GM04504 (cell line): Measurements from ENCODE around the gene FHOD3.

Experiments
- DNase-seq: peaks from one replicate; pipeline ENCODE4 v3.0.0-alpha.2; 2012; ENCODE audit warnings: low read depth

FHOD3 gene

GRCh38 chr18:36633961-36634412 lies 336.5 kb downstream of the FHOD3 start:
- DNase-seq, result no peak

GRCh38 chr18:36634573-36635216 lies 337.2 kb downstream of the FHOD3 start:
- no peak for DNase-seq

- no peak for DNase-seq
Observed at GRCh38 chr18:36635414-36636096, 338.0 kb downstream of the FHOD3 start.

- DNase-seq, result no peak
Observed at GRCh38 chr18:36636237-36636817, 338.8 kb downstream of the FHOD3 start.

GRCh38 chr18:36638224-36638623 lies 340.7 kb downstream of the FHOD3 start:
- DNase-seq, result no peak

GRCh38 chr18:36640021-36640952 lies 342.8 kb downstream of the FHOD3 start:
- no peak for DNase-seq

- DNase-seq, result no peak
Observed at GRCh38 chr18:36643061-36643460, 345.5 kb downstream of the FHOD3 start.

- no peak for DNase-seq
Observed at GRCh38 chr18:36648803-36649202, 351.3 kb downstream of the FHOD3 start.

GRCh38 chr18:36649205-36649604 lies 351.7 kb downstream of the FHOD3 start:
- no peak for DNase-seq

GRCh38 chr18:36650266-36650665 lies 352.8 kb downstream of the FHOD3 start:
- DNase-seq, result no peak

GRCh38 chr18:36650906-36651305 lies 353.4 kb downstream of the FHOD3 start:
- no peak for DNase-seq

- DNase-seq, result no peak
Observed at GRCh38 chr18:36652503-36652902, 355.0 kb downstream of the FHOD3 start.

- DNase-seq, result no peak
Observed at GRCh38 chr18:36653141-36653869, 355.8 kb downstream of the FHOD3 start.

- no peak for DNase-seq
Observed at GRCh38 chr18:36653870-36654269, 356.4 kb downstream of the FHOD3 start.

- no peak for DNase-seq
Observed at GRCh38 chr18:36655074-36655473, 357.6 kb downstream of the FHOD3 start.

- DNase-seq, result no peak
Observed at GRCh38 chr18:36655930-36656329, 358.4 kb downstream of the FHOD3 start.

GRCh38 chr18:36658611-36659010 lies 361.1 kb downstream of the FHOD3 start:
- no peak for DNase-seq

- DNase-seq, result no peak
Observed at GRCh38 chr18:36660311-36660710, 362.8 kb downstream of the FHOD3 start.

GRCh38 chr18:36661999-36662398 lies 364.5 kb downstream of the FHOD3 start:
- no peak for DNase-seq

- DNase-seq, result no peak
Observed at GRCh38 chr18:36663312-36663711, 365.8 kb downstream of the FHOD3 start.

GRCh38 chr18:36665952-36666351 lies 368.4 kb downstream of the FHOD3 start:
- no peak for DNase-seq

- no peak for DNase-seq
Observed at GRCh38 chr18:36667811-36668210, 370.3 kb downstream of the FHOD3 start.
